K562 (cell line): ENCODE data around the gene ORC3. TPM values are rescaled to one million over a fixed set of nuclear protein-coding genes. Genes with fewer than 3 reads are reported as not detected.

Source experiments
- ATAC-seq: fragments of 200-7000 bp; cut with Tn5 transposase; 3 replicates; pipeline ENCODE4 v1.9.1; 2020; ENCODE audit warnings: moderate library complexity
- Bru-seq: library from RNA; stranded (reverse); fragments of 400-500 nt; gene quantifications from one replicate; lab custom pipeline; 2021; lab: Mats Ljungman, UMichigan
- BruChase-seq, 2 experiments: library from RNA; stranded (reverse); fragments of 400-500 nt; gene quantifications; one replicate each; lab custom pipeline; 2021; lab: Mats Ljungman, UMichigan
- BruUV-seq: library from RNA; stranded (reverse); fragments of 400-500 nt; replicated peaks from 2 replicates; lab custom pipeline; 2021; lab: Mats Ljungman, UMichigan
- CTCF ChIA-PET: fragments of 300-600 bp; formaldehyde crosslinking; extraction: SDS; loops from one replicate; lab custom pipeline; 2021; ENCODE audit warnings: low intra/inter-chr PET ratio; lab: Yijun Ruan, JAX
- POLR2A ChIA-PET: fragments of 300-600, 350-650 bp; sonication (Branson Sonifier 250); formaldehyde crosslinking; extraction: SDS; loops from one replicate; lab custom pipeline; 2021; ENCODE audit warnings: antibody characterized with exemption, inconsistent platforms; lab: Yijun Ruan, JAX
- DNase-seq, 4 experiments: peaks; one replicate each; pipeline versions ENCODE4 v3.0.0 to v3.0.0-alpha.2; 2011 to 2018; ENCODE audit warnings: low spot score in 3 of 4, mixed read lengths in 3 of 4; ENCODE audit errors: extremely low read depth in 1 of 4
- FAIRE-seq: peaks from 2 replicates; lab custom pipeline; 2011; peaks lifted over from hg19 to GRCh38; lab: Jason Lieb, UNC
- H2AFZ ChIP-seq: 2 replicates; pipeline ENCODE4 v1.6.0; 2011; ENCODE audit warnings: low read depth, low read length, control low read depth, inconsistent platforms
- H3K27ac ChIP-seq: fragments of 200-600 bp; 3 replicates; pipeline ENCODE4 v1.8.0; 2011; ENCODE audit warnings: low read depth, mild to moderate bottlenecking, control low read depth, inconsistent platforms, low read length, moderate library complexity, mixed read lengths; ENCODE audit errors: extremely low read depth
- H3K27me3 ChIP-seq, 2 experiments: fragments of 300-600 bp in 1 of 2; 2 replicates in 1 of 2; 3 replicates in 1 of 2; pipeline versions ENCODE4 v1.6.0 to v1.8.0; 2011; ENCODE audit warnings: inconsistent platforms in 2 of 2, low read length in 2 of 2, mild to moderate bottlenecking in 1 of 2, mixed read lengths in 1 of 2, moderate library complexity in 1 of 2; ENCODE audit not compliant: control insufficient read depth in 2 of 2, insufficient read depth in 2 of 2
- H3K36me3 ChIP-seq: fragments of 300-600 bp; 3 replicates; pipeline ENCODE4 v1.8.0; 2011; ENCODE audit warnings: mild to moderate bottlenecking, low read length, inconsistent platforms; ENCODE audit not compliant: control insufficient read depth, insufficient read depth
- H3K4me1 ChIP-seq, 2 experiments: fragments of 200-600 bp in 1 of 2; replicated peaks in 1 of 2; 2 replicates in 1 of 2; 3 replicates in 1 of 2; pipeline versions ENCODE4 v1.5.1 to v1.8.0; 2011; ENCODE audit warnings: inconsistent platforms in 2 of 2, low read length in 2 of 2, mild to moderate bottlenecking in 1 of 2, mixed read lengths in 1 of 2, moderate library complexity in 1 of 2; ENCODE audit not compliant: control insufficient read depth in 2 of 2, insufficient read depth in 2 of 2
- H3K4me2 ChIP-seq: 2 replicates; pipeline ENCODE4 v1.6.1; 2011; ENCODE audit warnings: low read length, control low read depth, inconsistent platforms, mixed read lengths; ENCODE audit not compliant: insufficient read depth
- H3K4me3 ChIP-seq: fragments of 200-600 bp; sonication (generic), shearing (Covaris generic); 2 replicates; pipeline ENCODE4 v1.5.1; 2016; ENCODE audit warnings: control low read depth, inconsistent platforms
- H3K79me2 ChIP-seq: fragments of 200-600 bp; 3 replicates; pipeline ENCODE4 v1.8.0; 2011; ENCODE audit warnings: low read length, inconsistent platforms; ENCODE audit not compliant: control insufficient read depth, insufficient read depth
- H3K9ac ChIP-seq, 2 experiments: 2 replicates each; pipeline versions ENCODE4 v1.6.0 to v1.6.1; 2011; ENCODE audit warnings: low read depth in 2 of 2, low read length in 2 of 2, control low read depth in 1 of 2, inconsistent platforms in 1 of 2, mild to moderate bottlenecking in 1 of 2, mixed read lengths in 1 of 2; ENCODE audit not compliant: insufficient read depth in 1 of 2
- H3K9me1 ChIP-seq: one replicate; pipeline ENCODE4 v1.6.0; 2011; ENCODE audit warnings: inconsistent platforms, mild to moderate bottlenecking, low read length, moderate library complexity; ENCODE audit not compliant: control insufficient read depth, insufficient read depth
- H3K9me3 ChIP-seq: replicated peaks from 2 replicates; pipeline ENCODE4 v1.5.1; 2011; ENCODE audit warnings: low read depth, low read length, inconsistent platforms; ENCODE audit not compliant: control insufficient read depth, insufficient read depth
- H4K20me1 ChIP-seq: replicated peaks from 2 replicates; pipeline ENCODE4 v1.6.1; 2011; ENCODE audit warnings: low read length, inconsistent platforms, mixed read lengths; ENCODE audit not compliant: control insufficient read depth, insufficient read depth
- ZNF407 ChIP-seq: fragments of 450-650 bp; IDR thresholded peaks from 2 replicates; pipeline ENCODE4 v1.6.1; 2016; ENCODE audit warnings: low read depth
- WGBS: fragments of 100-300 bp; shearing (Covaris generic); methylation state at CpG from one replicate; pipeline ENCODE4 v1.1.6; 2016; ENCODE audit warnings: low coverage, mixed read lengths; ENCODE audit not compliant: insufficient coverage; ENCODE audit errors: missing lambda C conversion rate; 5-methylcytosine and 5-hydroxymethylcytosine counted together
- in situ Hi-C: fragments of 300-500 bp; cut with MboI; formaldehyde crosslinking; loops from 4 replicates; pipeline ENCODE4 v1.15.0; 2018; ENCODE audit warnings: inconsistent platforms, mixed read lengths
- intact Hi-C: fragments of 100-400 bp; cut with micrococcal nuclease; formaldehyde crosslinking; loops from 2 replicates; pipeline ENCODE4 v1.14.2; 2022
- long read RNA-seq, 3 experiments: library from polyadenylated mRNA in 2 of 3; library from RNA in 1 of 3; unstranded in 2 of 3; stranded (forward) in 1 of 3; transcript quantifications; one replicate each; pipeline ENCODE4 v2.0.0, GENCODE V29; 2019 to 2022
- polyA minus RNA-seq, 3 experiments: library from RNA; depleted of rRNA, polyadenylated mRNA; stranded (reverse); fragments of >200 nt; gene quantifications; 2 replicates each; pipeline ENCODE4 v1.2.3, GENCODE V29; 2011
- polyA plus RNA-seq, 8 experiments: library from polyadenylated mRNA; depleted of rRNA in 4 of 8; stranded (reverse) in 5 of 8; unstranded in 3 of 8; fragments of >200 nt; fragmentation: Nextera tagmentation in 2 of 8; fragmentation: Illumina TruSeq in 1 of 8; extraction: Ambion mirVana in 2 of 8; extraction: Trizol in 1 of 8; gene quantifications; 2 replicates each; pipeline versions ENCODE4 v1.2.1 to v1.2.3, GENCODE V29; 2011 to 2014; ENCODE audit warnings: inconsistent platforms in 1 of 8, missing spikeins in 1 of 8
- total RNA-seq, 7 experiments: library from RNA; depleted of rRNA in 6 of 7; stranded (reverse); fragments of >200 nt in 6 of 7; fragmentation: Illumina TruSeq in 2 of 7; extraction: Trizol in 2 of 7; gene quantifications; 2 replicates each; pipeline versions ENCODE4 v1.2.1 to v1.2.3, GENCODE V29; 2011 to 2021; ENCODE audit warnings: low replicate concordance in 1 of 7
- TF ChIP-seq, protein P1 (sequence below), 2 experiments: IDR thresholded peaks; 2 replicates each; pipeline ENCODE4 v1.6.1; 2012; ENCODE audit warnings: improper control_type of control experiment in 2 of 2, low read depth in 2 of 2, low read length in 2 of 2, borderline replicate concordance in 1 of 2

Gene ORC3
- 53.2 and 151 TPM in 2 replicates for total RNA-seq (2011; cell fraction: chromatin; rRNA removed; ENCODE audit: low replicate concordance)
- 21.5 and 31.5 TPM in 2 replicates for total RNA-seq (2011; cell fraction: nucleolus; rRNA removed)
- total RNA-seq (2011; cell fraction: nucleoplasm; rRNA removed): 74.9 and 108 TPM in 2 replicates
- total RNA-seq (2014; rRNA removed) (28.8 and 34.7 TPM in 2 replicates), total RNA-seq (2014; rRNA removed; fragmentation: Illumina TruSeq; extraction: Trizol) (74.8 and 79.8 TPM in 2 replicates), total RNA-seq (2015; rRNA removed; fragmentation: Illumina TruSeq; extraction: Trizol) (50.3 and 57.8 TPM in 2 replicates), total RNA-seq (2021) (47.5 and 49.0 TPM in 2 replicates), polyA plus RNA-seq (2011; rRNA removed) (79.9 and 111 TPM in 2 replicates), polyA plus RNA-seq (2014; fragmentation: Illumina TruSeq; extraction: Trizol) (59.9 and 79.1 TPM in 2 replicates), polyA plus RNA-seq (2014; fragmentation: Nextera tagmentation; extraction: Ambion mirVana) (100 to 1,000 TPM; 128 to 159 TPM), polyA plus RNA-seq (2014; rRNA removed) (45.1 and 52.1 TPM in 2 replicates), polyA minus RNA-seq (2011; rRNA and poly(A)+ RNA removed) (115 and 120 TPM in 2 replicates), Bru-seq, nascent RNA (percentile 81 among the genes with signal in this experiment), BruChase-seq, experiment 1, labeled RNA remaining after a 2-hour chase (percentile 84 among the genes with signal in this experiment), BruChase-seq, experiment 2, labeled RNA remaining after a 6-hour chase (percentile 80 among the genes with signal in this experiment)
- polyA plus RNA-seq (2011; cell fraction: cytosol; rRNA removed): 19.0 and 33.2 TPM in 2 replicates
- polyA plus RNA-seq (2011; cell fraction: nucleus; rRNA removed): 39.7 and 53.3 TPM in 2 replicates
- polyA plus RNA-seq (2012): 33.8 and 36.8 TPM in 2 replicates
- 17.9 and 27.9 TPM in 2 replicates for polyA minus RNA-seq (2011; cell fraction: cytosol; rRNA and poly(A)+ RNA removed)
- polyA minus RNA-seq (2011; cell fraction: nucleus; rRNA and poly(A)+ RNA removed): 35.0 and 63.3 TPM in 2 replicates
- long read RNA-seq, experiment 1, transcript ORC3-202 (20 exons, 2,512 nt): major isoform, 56 of 179 reads
- long read RNA-seq, experiment 1, transcript ORC3-201 (20 exons, 2,501 nt): minor isoform, 36 of 179 reads
- long read RNA-seq, experiment 1, partial matches to known transcripts: 45 of 179 reads
- long read RNA-seq, experiment 1, other reads (novel, unspliced or antisense): 38 of 179 reads
- long read RNA-seq, experiment 2, transcript ORC3-202 (20 exons, 2,512 nt): major isoform, 9 of 55 reads
- long read RNA-seq, experiment 2, partial matches to known transcripts: 34 of 55 reads
- long read RNA-seq, experiment 2, other reads (novel, unspliced or antisense): 10 of 55 reads
- long read RNA-seq, experiment 3, transcript ORC3-203 (4 exons, 471 nt): minor isoform, 6 of 90 reads
- long read RNA-seq, experiment 3, transcript ORC3-201 (20 exons, 2,501 nt): minor isoform, 13 of 90 reads
- long read RNA-seq, experiment 3, transcript ORC3-202 (20 exons, 2,512 nt): major isoform, 25 of 90 reads
- long read RNA-seq, experiment 3, partial matches to known transcripts: 30 of 90 reads
- long read RNA-seq, experiment 3, other reads (novel, unspliced or antisense): 16 of 90 reads

DNA sequence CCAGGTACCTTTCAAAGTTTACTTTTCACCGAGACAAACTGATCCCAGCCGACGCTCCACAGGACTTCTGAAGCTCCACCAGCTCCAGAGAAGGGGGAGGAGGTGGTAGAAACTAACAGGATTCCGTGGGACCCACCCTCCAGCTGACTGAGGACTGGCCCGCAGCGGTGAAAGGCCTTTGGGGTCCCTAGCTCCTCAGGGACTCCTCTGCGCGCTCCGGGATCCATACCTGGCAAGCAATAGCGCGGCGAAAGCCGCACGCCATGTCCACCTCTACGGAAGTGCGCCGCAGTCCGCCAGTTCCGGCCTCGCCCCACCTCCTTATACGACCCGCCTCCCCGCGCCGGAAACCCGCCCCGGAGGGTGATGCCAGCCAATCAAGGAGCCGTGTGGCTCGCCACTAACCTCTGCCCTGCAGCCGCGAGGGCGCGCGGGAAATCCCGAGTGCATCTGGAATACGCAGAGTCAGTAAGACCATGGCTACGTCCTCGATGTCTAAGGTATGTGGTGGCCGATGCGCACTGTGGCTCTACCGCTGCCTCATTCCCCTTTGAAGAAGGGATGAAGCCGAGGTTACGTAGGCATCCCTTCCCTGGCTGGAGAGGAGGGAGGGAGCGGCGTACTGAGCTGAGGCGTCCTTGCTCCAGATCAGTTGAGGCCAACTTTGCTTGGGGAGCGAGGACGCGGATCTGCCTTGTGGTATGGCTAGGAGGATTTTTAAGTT is at the start of gene ORC3, which contains the start of gene RARS2:
ORC3 (plus strand) TSS at position 443 of the 724 bp plus-strand sequence; CDS start at position 477, 34 bp downstream.
RARS2 (minus strand) TSS at position 295 of the 724 bp plus-strand sequence; CDS start at position 265, 30 bp downstream.
- Histone ChIP-seq H2AFZ (peak within 1 kb of the TSS; percentile 99), H3K9me1 (no peaks in the 10 kb centered on the region), H3K4me3 (peak within 1 kb of the TSS; percentile 87), H4K20me1 (peaks cover 11% of the 10 kb centered on the region; the same call in 1 of the 2 replicates), H3K9ac (peak within 1 kb of the TSS; percentile 96 to 100), H3K27me3 (no peaks in the 10 kb centered on the region), H3K9me3 (no peaks in the 10 kb centered on the region), H3K36me3 (peaks cover 50% of the 10 kb centered on the region), H3K4me1 (peaks cover 0 to 8% of the 10 kb centered on the region in 2 experiments; a peak in 3 of 5 replicates), H3K79me2 (peaks cover 81% of the 10 kb centered on the region), H3K4me2 (peak within 1 kb of the TSS; percentile 100), H3K27ac (peak within 1 kb of the TSS; percentile 95)
- ATAC-seq (peak; percentile 99), DNase-seq (peak; percentile 97 to 98 (median 97)), FAIRE-seq (peak; percentile 92)
- ChIA-PET POLR2A (interaction anchor here (0.6 to 2.0 kb wide), 11 partner anchors 8 to 392 kb away, joined by 3 to 6 read pairs (median 4); no protein-coding TSS in a partner anchor), CTCF (no interaction called here)
- WGBS: under 1% methylated on average over 49 of the region's 49 CpGs
- in situ Hi-C loops: no loop called here
- no TSS peak for BruUV-seq
- intact Hi-C loops: loop anchor here (2.0 kb wide), 1 partner anchor 111 kb away; no protein-coding TSS in a partner anchor
- no peak for TF ChIP-seq ZNF407
- TF ChIP-seq, protein P1, sequence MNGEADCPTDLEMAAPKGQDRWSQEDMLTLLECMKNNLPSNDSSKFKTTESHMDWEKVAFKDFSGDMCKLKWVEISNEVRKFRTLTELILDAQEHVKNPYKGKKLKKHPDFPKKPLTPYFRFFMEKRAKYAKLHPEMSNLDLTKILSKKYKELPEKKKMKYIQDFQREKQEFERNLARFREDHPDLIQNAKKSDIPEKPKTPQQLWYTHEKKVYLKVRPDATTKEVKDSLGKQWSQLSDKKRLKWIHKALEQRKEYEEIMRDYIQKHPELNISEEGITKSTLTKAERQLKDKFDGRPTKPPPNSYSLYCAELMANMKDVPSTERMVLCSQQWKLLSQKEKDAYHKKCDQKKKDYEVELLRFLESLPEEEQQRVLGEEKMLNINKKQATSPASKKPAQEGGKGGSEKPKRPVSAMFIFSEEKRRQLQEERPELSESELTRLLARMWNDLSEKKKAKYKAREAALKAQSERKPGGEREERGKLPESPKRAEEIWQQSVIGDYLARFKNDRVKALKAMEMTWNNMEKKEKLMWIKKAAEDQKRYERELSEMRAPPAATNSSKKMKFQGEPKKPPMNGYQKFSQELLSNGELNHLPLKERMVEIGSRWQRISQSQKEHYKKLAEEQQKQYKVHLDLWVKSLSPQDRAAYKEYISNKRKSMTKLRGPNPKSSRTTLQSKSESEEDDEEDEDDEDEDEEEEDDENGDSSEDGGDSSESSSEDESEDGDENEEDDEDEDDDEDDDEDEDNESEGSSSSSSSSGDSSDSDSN (IDR thresholded peaks at IDR 0.05; ENCODE audit: borderline replicate concordance in 1 of 2, low read depth in 2 of 2, low read length in 2 of 2): 0 out of 4 replicates have a peak, but pooled peaks of 1 of the 2 experiments have one; percentile 40
